Gastrocnemius medialis (tissue), 4 donors: ENCODE measurements around the gene SAT1. TPM values are rescaled to one million over a fixed set of nuclear protein-coding genes. Genes with fewer than 3 reads are reported as not detected.

Source experiments
- ATAC-seq, 2 donors: fragments of 150-250 bp; one replicate each; pipeline ENCODE4 v1.9.1; 2016
- DNase-seq, 2 donors: peaks; one replicate each; pipeline ENCODE4 v3.0.0-alpha.2; 2019
- H3K27ac ChIP-seq, 4 donors: fragments of 200-600 bp; sonication (generic); 1 replicate in 1 of 4; 2 replicates in 3 of 4; pipeline ENCODE4 v1.5.1; 2016 to 2018; ENCODE audit warnings: mild to moderate bottlenecking in 2 of 4, moderate library complexity in 1 of 4
- H3K27me3 ChIP-seq, 3 donors: fragments of 200-600 bp; sonication (generic) in 2 of 3; 1 replicate in 1 of 3; 2 replicates in 2 of 3; pipeline versions ENCODE4 v1.5.1 to v1.6.0; 2016 to 2019; ENCODE audit warnings: mild to moderate bottlenecking in 1 of 3, moderate library complexity in 1 of 3
- H3K36me3 ChIP-seq, 2 donors: fragments of 200-600 bp; sonication (generic) in 1 of 2; one replicate each; pipeline ENCODE4 v1.5.1; 2017 to 2018
- H3K4me1 ChIP-seq, 2 donors: fragments of 200-600 bp; sonication (generic) in 1 of 2; one replicate each; pipeline ENCODE4 v1.5.1; 2016 to 2017; ENCODE audit warnings: mild to moderate bottlenecking in 2 of 2
- H3K4me3 ChIP-seq, 4 donors: fragments of 200-600 bp; sonication (generic) in 3 of 4; 1 replicate in 1 of 4; 2 replicates in 3 of 4; pipeline ENCODE4 v1.5.1; 2016 to 2019; ENCODE audit warnings: mild to moderate bottlenecking in 2 of 4
- H3K9me3 ChIP-seq, 3 donors: fragments of 200-600 bp; sonication (generic) in 2 of 3; 1 replicate in 1 of 3; 2 replicates in 2 of 3; pipeline ENCODE4 v1.5.1; 2016 to 2019
- CTCF ChIP-seq, 5 experiments: fragments of 450-650 bp in 3 of 5; fragments of 200-600 bp in 2 of 5; sonication (generic) in 2 of 5; IDR thresholded peaks in 4 of 5; conservative IDR thresholded peaks in 1 of 5; 1 replicate in 4 of 5; 2 replicates in 1 of 5; pipeline ENCODE4 v1.5.1; 2016 to 2019; ENCODE audit warnings: antibody characterized with exemption in 5 of 5, mild to moderate bottlenecking in 3 of 5, moderate library complexity in 3 of 5
- POLR2A ChIP-seq, 2 donors: fragments of 450-650 bp; IDR thresholded peaks; one replicate each; pipeline ENCODE4 v1.6.1; 2017; ENCODE audit warnings: antibody characterized with exemption in 2 of 2, mild to moderate bottlenecking in 2 of 2, moderate library complexity in 2 of 2
- in situ Hi-C, 4 donors: fragments of 200-750 bp; cut with MboI; loops; one replicate each; pipeline versions ENCODE4 v1.15.0 to v1.8.0; 2017; ENCODE audit warnings: low sequenced_read_pairs in 4 of 4
- intact Hi-C: fragments of 100-400 bp; cut with DNase I; formaldehyde crosslinking; loops from one replicate; pipeline ENCODE4 v1.15.1; 2023; ENCODE audit warnings: low total_unique reads
- total RNA-seq, 4 donors: library from RNA; depleted of rRNA; stranded (reverse); fragments of >200 nt; gene quantifications; one replicate each; pipeline versions ENCODE4 v1.1.0 to v1.2.3, GENCODE V29; 2016

SAT1 gene
- total RNA-seq, 4 donors from 2014 or later = 46.1 to 122 (median 81.4) TPM

GRCh38 chrX:23764188-23764984 is 18.6 kb upstream of the SAT1 start:
- in situ Hi-C loops (no loop called here), intact Hi-C loops (no loop called here)
- no peaks in the 10 kb centered on the region for H3K36me3 ChIP-seq

GRCh38 chrX:23765449-23765848 is 17.5 kb upstream of the SAT1 start:
- no peak for ATAC-seq
- in situ Hi-C loops = no loop called here
- H3K4me3 ChIP-seq = no peak overlapping the region

More at GRCh38 chrX:23764188-23764984, 18.6 kb upstream of the SAT1 start:
- Histone ChIP-seq H3K4me3 (no peak overlapping the region), H3K9me3 (no peaks in the 10 kb centered on the region), H3K27ac (no peak overlapping the region), H3K27me3 (no peaks in the 10 kb centered on the region), H3K4me1 (no peaks in the 10 kb centered on the region)
- DNase-seq (no peak), ATAC-seq (no peak)
- no peak for TF ChIP-seq POLR2A (IDR thresholded peaks at IDR 0.05)
- no peak for TF ChIP-seq CTCF (IDR thresholded peaks at IDR 0.05 in 4 of 5, conservative IDR thresholded peaks at IDR 0.05 in 1 of 5)

GRCh38 chrX:23765868-23766267 is 17.1 kb upstream of the SAT1 start:
- ATAC-seq = no peak
- Histone ChIP-seq H3K27me3 (no peaks in the 10 kb centered on the region), H3K36me3 (no peaks in the 10 kb centered on the region), H3K27ac (no peak overlapping the region), H3K4me1 (no peaks in the 10 kb centered on the region), H3K9me3 (no peaks in the 10 kb centered on the region), H3K4me3 (no peak overlapping the region)
- no peak for DNase-seq
- intact Hi-C loops (no loop called here), in situ Hi-C loops (no loop called here)
- no peak for TF ChIP-seq POLR2A (IDR thresholded peaks at IDR 0.05)
- no peak for TF ChIP-seq CTCF (IDR thresholded peaks at IDR 0.05 in 4 of 5, conservative IDR thresholded peaks at IDR 0.05 in 1 of 5)

More at GRCh38 chrX:23765449-23765848, 17.5 kb upstream of the SAT1 start:
- intact Hi-C loops = no loop called here
- H3K9me3 ChIP-seq = no peaks in the 10 kb centered on the region
- H3K36me3 ChIP-seq = no peaks in the 10 kb centered on the region
- H3K27me3 ChIP-seq = no peaks in the 10 kb centered on the region
- TF ChIP-seq CTCF (IDR thresholded peaks at IDR 0.05 in 4 of 5, conservative IDR thresholded peaks at IDR 0.05 in 1 of 5) (no peak), POLR2A (IDR thresholded peaks at IDR 0.05) (no peak)
- H3K27ac ChIP-seq = no peak overlapping the region
- no peak for DNase-seq
- no peaks in the 10 kb centered on the region for H3K4me1 ChIP-seq

- no peaks in the 10 kb centered on the region for H3K36me3 ChIP-seq
- TF ChIP-seq CTCF (IDR thresholded peaks at IDR 0.05 in 4 of 5, conservative IDR thresholded peaks at IDR 0.05 in 1 of 5) (no peak), POLR2A (IDR thresholded peaks at IDR 0.05) (no peak)
- DNase-seq (peak in 1 of 2 donors; percentile 12), ATAC-seq (peak in 1 of 2 donors; percentile 60)
- in situ Hi-C loops = no loop called here
- intact Hi-C loops = no loop called here
- no peaks in the 10 kb centered on the region for H3K4me1 ChIP-seq
- H3K27me3 ChIP-seq = no peaks in the 10 kb centered on the region
- no peak overlapping the region for H3K27ac ChIP-seq
- H3K9me3 ChIP-seq = no peaks in the 10 kb centered on the region
- H3K4me3 ChIP-seq = peak overlapping the region in 1 of 4 donors; percentile 51
Measured at GRCh38 chrX:23766650-23767551, 16.1 kb upstream of the SAT1 start.
